Measurements from ENCODE around the gene FOXO4.

GRCh38 chrX:71143508-71143907, 47.9 kb downstream of the FOXO4 start:
- TF ChIP-seq EZH2 (IDR thresholded peaks at IDR 0.05; ENCODE audit: low read depth, unreplicated experiment) (no peak), CTCF (conservative IDR thresholded peaks at IDR 0.05; ENCODE audit: low read depth in 2 of 2) (no peak), POLR2AphosphoS5 (IDR thresholded peaks at IDR 0.05; ENCODE audit: low read depth) (no peak), REST (IDR thresholded peaks at IDR 0.05; ENCODE audit: unreplicated experiment) (no peak), CREB1 (CRISPR knock-in tag; IDR thresholded peaks at IDR 0.05; ENCODE audit: low read depth) (no peak)

Measured in GM23338 (cell line).